ENCODE results near the gene ARMC7. TPM values are rescaled to one million over a fixed set of nuclear protein-coding genes. Genes with fewer than 3 reads are reported as not detected.
"Not testable (repeated sequence)": the region's sequence is repeated elsewhere in the genome, so short reads cannot be mapped to it uniquely, and the experiment has no call there.

Gene ARMC7
- total RNA-seq, 3 donors from 2014 or later, result 3.4 to 6.7 (median 5.6) TPM

GRCh38 chr17:75135452-75135851 lies 25.7 kb downstream of the ARMC7 start:
- H3K9me3 ChIP-seq, result no peaks in the 10 kb centered on the region
- no peaks in the 10 kb centered on the region for H3K4me1 ChIP-seq
- H3K27ac ChIP-seq, result peak overlapping the region in 1 of 2 donors; percentile 8
- H3K36me3 ChIP-seq, result no peaks in the 10 kb centered on the region
- intact Hi-C loops (cut with DNase I; ENCODE audit: low total_unique reads), result no loop called here
- no peak for DNase-seq (ENCODE audit: low spot score in 2 of 2)
- no peak overlapping the region for H3K4me3 ChIP-seq
- no peak for TF ChIP-seq CTCF (IDR thresholded peaks at IDR 0.05)
- TF ChIP-seq POLR2A (IDR thresholded peaks at IDR 0.05), result no peak
- TF ChIP-seq POLR2AphosphoS5 (IDR thresholded peaks at IDR 0.05), result no peak
- no peaks in the 10 kb centered on the region for H3K27me3 ChIP-seq

- Histone ChIP-seq H3K4me3 (no peak overlapping the region), H3K27me3 (no peaks in the 10 kb centered on the region), H3K4me1 (no peaks in the 10 kb centered on the region), H3K27ac (no peak overlapping the region), H3K36me3 (no peaks in the 10 kb centered on the region), H3K9me3 (no peaks in the 10 kb centered on the region)
- no peak for DNase-seq (ENCODE audit: low spot score in 2 of 2)
- intact Hi-C loops (cut with DNase I; ENCODE audit: low total_unique reads), result no loop called here
- TF ChIP-seq POLR2AphosphoS5 (IDR thresholded peaks at IDR 0.05) (no peak), POLR2A (IDR thresholded peaks at IDR 0.05) (no peak), CTCF (IDR thresholded peaks at IDR 0.05) (no peak)
Measured at GRCh38 chr17:75135946-75136345, 26.2 kb downstream of the ARMC7 start.

GRCh38 chr17:75137762-75138161 lies 28.0 kb downstream of the ARMC7 start:
- H3K4me1 ChIP-seq; H3K27me3 ChIP-seq; H3K9me3 ChIP-seq; DNase-seq (ENCODE audit: low spot score in 2 of 2); H3K36me3 ChIP-seq; H3K4me3 ChIP-seq; H3K27ac ChIP-seq; intact Hi-C loops (cut with DNase I; ENCODE audit: low total_unique reads): not testable (repeated sequence)

DNA sequence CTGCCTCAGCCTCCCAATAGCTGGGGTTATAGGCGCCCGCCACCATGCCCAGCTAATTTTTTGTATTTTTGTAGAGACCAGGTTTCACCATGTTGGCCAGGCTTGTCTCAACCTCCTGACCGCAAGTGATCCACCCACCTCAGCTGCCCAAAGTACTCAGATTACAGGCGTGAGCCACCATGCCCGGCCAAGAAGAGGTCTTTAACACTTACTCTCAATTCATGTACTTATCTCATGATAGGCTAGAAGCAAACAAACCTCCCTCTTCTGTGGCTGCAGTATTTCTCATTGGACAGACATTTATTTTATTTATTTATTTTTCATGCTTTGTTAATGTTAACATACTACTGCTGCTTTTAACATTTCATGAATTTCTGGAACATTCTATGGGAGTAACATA lies 28.8 kb downstream of the ARMC7 start:
- Histone ChIP-seq H3K27ac (no peak overlapping the region), H3K4me3 (no peak overlapping the region), H3K9me3 (no peaks in the 10 kb centered on the region), H3K36me3 (no peaks in the 10 kb centered on the region), H3K4me1 (no peaks in the 10 kb centered on the region), H3K27me3 (no peaks in the 10 kb centered on the region)
- no peak for DNase-seq (ENCODE audit: low spot score in 2 of 2)
- TF ChIP-seq POLR2AphosphoS5 (IDR thresholded peaks at IDR 0.05), result no peak
- TF ChIP-seq CTCF (IDR thresholded peaks at IDR 0.05), result no peak
- TF ChIP-seq POLR2A (IDR thresholded peaks at IDR 0.05), result no peak
- intact Hi-C loops (cut with DNase I; ENCODE audit: low total_unique reads), result no loop called here

DNA sequence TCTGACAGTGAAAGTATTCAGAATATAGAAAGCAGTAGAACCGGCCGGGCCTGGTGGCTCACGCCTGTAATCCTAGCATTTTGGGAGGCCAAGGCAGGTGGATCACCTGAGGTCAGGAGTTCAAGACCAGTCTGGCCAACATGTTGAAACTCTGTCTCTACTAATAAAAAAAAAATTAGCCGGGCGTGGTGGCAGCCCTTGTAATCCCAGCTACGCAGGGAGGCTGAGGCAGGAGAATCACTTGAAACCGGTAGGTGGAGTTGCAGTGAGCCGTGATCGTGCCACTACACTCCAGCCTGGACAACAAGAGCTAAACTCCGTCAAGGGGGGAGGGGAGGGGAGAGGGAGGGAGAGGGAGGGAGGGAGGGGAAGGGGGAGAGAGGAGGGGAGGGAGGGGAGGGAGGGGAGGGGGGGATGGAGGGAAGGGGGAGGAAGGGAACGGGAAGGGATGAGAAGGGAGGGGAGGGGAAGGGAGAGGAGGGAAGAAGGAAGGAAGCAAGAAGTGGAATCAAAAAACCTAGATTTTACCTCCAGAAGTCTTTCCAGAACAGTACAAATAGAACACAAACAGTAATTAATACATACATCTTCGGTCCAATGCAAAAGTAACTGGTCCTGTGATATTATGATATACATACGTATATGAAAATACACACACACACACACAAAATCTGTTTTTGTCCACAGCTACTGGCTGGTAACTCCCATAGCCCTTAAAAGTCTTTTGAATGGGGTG lies 32.6 kb downstream of the ARMC7 start:
- Histone ChIP-seq H3K27me3 (no peaks in the 10 kb centered on the region), H3K9me3 (no peaks in the 10 kb centered on the region), H3K4me1 (no peaks in the 10 kb centered on the region), H3K36me3 (no peaks in the 10 kb centered on the region), H3K27ac (no peak overlapping the region), H3K4me3 (no peak overlapping the region)
- no peak for DNase-seq (ENCODE audit: low spot score in 2 of 2)
- TF ChIP-seq POLR2AphosphoS5 (IDR thresholded peaks at IDR 0.05), result no peak
- no peak for TF ChIP-seq POLR2A (IDR thresholded peaks at IDR 0.05)
- no peak for TF ChIP-seq CTCF (IDR thresholded peaks at IDR 0.05)
- intact Hi-C loops (cut with DNase I; ENCODE audit: low total_unique reads), result no loop called here

Data from breast epithelium (tissue), 4 donors.